GM15510 (cell line): ENCODE measurements around the gene OR5D14.

Experiments
- POLR2A ChIP-seq: IDR thresholded peaks from 3 replicates; pipeline ENCODE4 v1.6.1; 2011; ENCODE audit warnings: borderline replicate concordance; ENCODE audit not compliant: insufficient read length; ENCODE audit errors: extremely low read depth

The OR5D14 gene

DNA sequence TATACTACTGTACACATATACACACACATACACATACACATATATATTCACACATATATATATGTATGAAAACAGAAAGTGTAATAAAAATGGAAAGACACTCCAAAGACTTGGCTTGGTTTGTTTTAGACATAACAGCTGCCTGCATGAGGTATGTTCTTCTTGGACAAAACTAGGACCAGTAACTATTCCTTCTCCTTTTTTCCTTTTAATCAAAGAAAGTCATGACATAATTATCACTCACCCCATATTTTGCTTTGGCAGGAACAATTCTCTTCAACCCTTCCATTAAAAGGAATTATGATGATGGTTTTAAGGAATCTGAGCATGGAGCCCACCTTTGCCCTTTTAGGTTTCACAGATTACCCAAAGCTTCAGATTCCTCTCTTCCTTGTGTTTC lies at the start of gene OR5D14:
TSS of gene OR5D14 (plus strand) at position 301 of the 400 bp plus-strand sequence. CDS start at position 301, 0 bp downstream.
- TF ChIP-seq POLR2A, result no peak

- no peak for TF ChIP-seq POLR2A
Measured at GRCh38 chr11:55773138-55773537, 22.2 kb upstream of the OR5D14 start, which contains the start of gene OR5D13. Gene OR5D13 (plus strand): TSS chr11:55773438. CDS start chr11:55773438, 0 bp downstream.

DNA sequence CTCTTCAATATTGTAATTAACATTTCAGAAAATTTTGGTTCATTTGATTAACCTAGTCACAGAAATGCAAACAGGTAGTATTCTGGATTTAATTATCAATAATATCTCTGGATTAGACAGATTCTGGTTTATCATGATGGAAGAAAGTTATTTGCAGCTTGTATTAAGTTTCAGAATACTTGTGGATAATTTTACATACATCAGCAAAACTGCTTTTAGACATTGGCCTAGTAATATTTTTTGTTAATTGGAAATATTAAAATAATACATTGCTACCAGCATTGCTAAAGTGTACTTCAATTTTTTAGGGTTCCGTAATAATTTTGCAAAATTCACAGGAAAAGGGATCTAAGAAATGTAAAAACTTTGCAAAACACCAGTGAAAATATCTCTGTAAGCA lies 3.8 kb upstream of the OR5D14 start:
- TF ChIP-seq POLR2A, result no peak

GRCh38 chr11:55793321-55793720 lies 2.0 kb upstream of the OR5D14 start:
- TF ChIP-seq POLR2A, result no peak

DNA sequence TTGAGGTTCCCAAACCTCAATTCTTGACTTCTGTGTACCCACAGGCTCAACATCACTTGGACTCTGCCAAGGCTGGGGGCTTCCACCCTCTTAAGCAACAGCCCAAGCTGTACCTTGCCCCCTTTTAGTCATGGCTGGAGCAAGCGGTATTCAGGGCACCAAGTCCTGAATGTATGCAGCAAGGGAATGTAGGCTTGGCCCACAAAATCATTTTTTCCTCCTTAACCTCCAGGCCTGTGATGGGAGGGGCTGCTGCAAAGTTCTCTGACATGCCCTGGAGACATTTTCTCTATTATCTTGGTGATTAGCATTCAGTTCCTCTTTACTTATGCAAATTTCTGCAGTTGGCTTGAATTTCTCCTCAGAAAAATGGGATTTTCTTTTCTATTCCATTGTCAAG lies 10.9 kb downstream of the OR5D14 start:
- TF ChIP-seq POLR2A, result no peak

DNA sequence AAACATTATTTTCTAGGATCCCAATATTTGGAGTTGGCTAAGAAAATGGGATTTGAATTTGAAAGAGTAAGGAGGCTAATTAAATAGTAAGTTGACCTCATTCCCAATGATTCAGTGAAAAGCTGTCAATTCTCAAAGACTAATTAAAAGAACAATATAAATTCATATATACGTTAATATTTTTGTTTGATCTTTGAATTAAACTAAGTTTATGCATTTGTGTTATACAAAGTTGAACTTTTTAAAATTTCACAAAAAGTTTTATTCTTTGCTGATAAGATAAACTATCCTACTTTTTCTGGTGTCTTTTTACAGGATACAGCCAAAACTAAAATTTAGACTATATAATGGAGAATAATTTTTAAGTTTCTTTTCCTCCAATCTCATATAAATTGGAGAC lies 15.7 kb downstream of the OR5D14 start, which contains the start of gene OR5L1:
TSS of gene OR5L1 (plus strand) at position 301 of the 400 bp plus-strand sequence. CDS start 100 bp downstream, outside the sequence.
- TF ChIP-seq POLR2A, result no peak

- no peak for TF ChIP-seq POLR2A
Measured at GRCh38 chr11:55819330-55819729, 24.0 kb downstream of the OR5D14 start, which contains the start of gene OR5D18. Gene OR5D18 (plus strand): TSS chr11:55819630. CDS start chr11:55819630, 0 bp downstream.

DNA sequence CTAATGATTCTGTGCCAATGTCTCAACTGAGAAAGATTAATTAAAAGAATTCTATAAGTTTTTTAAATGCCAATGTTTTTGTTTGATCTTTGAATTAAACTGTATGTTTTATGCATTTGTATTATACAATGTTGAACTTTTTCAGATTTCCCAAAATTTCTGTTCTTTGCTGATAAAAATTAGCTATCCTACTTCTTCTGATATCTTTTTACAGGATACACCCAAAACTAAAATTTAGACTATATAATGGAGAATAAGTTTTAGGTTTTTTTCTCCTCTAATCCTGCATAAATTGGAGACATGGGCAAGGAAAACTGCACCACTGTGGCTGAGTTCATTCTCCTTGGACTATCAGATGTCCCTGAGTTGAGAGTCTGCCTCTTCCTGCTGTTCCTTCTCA lies 31.6 kb downstream of the OR5D14 start, which contains the start of gene OR5L2:
TSS of gene OR5L2 (plus strand) at position 301 of the 400 bp plus-strand sequence. CDS start at position 301, 0 bp downstream.
- TF ChIP-seq POLR2A, result no peak

GRCh38 chr11:55838452-55838851 lies 43.1 kb downstream of the OR5D14 start, which contains the start of gene OR5D16:
Gene OR5D16 (plus strand): TSS chr11:55838752. CDS start chr11:55838752, 0 bp downstream.
- TF ChIP-seq POLR2A, result no peak
